Hepatocyte (in vitro differentiated cells): Measurements from ENCODE around the gene ACSS3. TPM values are rescaled to one million over a fixed set of nuclear protein-coding genes. Genes with fewer than 3 reads are reported as not detected.
A peak's percentile ranks its signal among the peaks of the same experiment; 100 is the strongest.

Experiments
- DNase-seq: peaks from one replicate; pipeline ENCODE4 v3.0.0-alpha.2; 2016; ENCODE audit warnings: low spot score
- H2AFZ ChIP-seq: fragments of 200-600 bp; sonication (generic); 2 replicates; pipeline ENCODE4 v1.6.0; 2016; ENCODE audit warnings: antibody characterized with exemption, mild to moderate bottlenecking
- H3K27ac ChIP-seq: fragments of 200-600 bp; sonication (generic); 2 replicates; pipeline ENCODE4 v1.5.1; 2016; ENCODE audit warnings: mild to moderate bottlenecking
- H3K27me3 ChIP-seq: fragments of 200-600 bp; sonication (generic); 2 replicates; pipeline ENCODE4 v1.6.1; 2016
- H3K36me3 ChIP-seq: fragments of 200-600 bp; sonication (generic); replicated peaks from 2 replicates; pipeline ENCODE4 v1.5.1; 2016; ENCODE audit warnings: low read depth; ENCODE audit not compliant: insufficient read depth
- H3K4me1 ChIP-seq: fragments of 200-600 bp; sonication (generic); 2 replicates; pipeline ENCODE4 v1.5.1; 2016; ENCODE audit warnings: mild to moderate bottlenecking, moderate library complexity; ENCODE audit not compliant: insufficient read depth
- H3K4me2 ChIP-seq: fragments of 200-600 bp; sonication (generic); 2 replicates; pipeline ENCODE4 v1.6.0; 2016
- H3K4me3 ChIP-seq: fragments of 200-600 bp; sonication (generic); 2 replicates; pipeline ENCODE4 v1.5.1; 2016; ENCODE audit warnings: mild to moderate bottlenecking
- H3K79me2 ChIP-seq: fragments of 200-600 bp; sonication (generic); 2 replicates; pipeline ENCODE4 v1.6.0; 2017; ENCODE audit warnings: mild to moderate bottlenecking
- H3K9me2 ChIP-seq: fragments of 200-600 bp; sonication (generic); replicated peaks from 2 replicates; pipeline ENCODE4 v1.6.0; 2017; ENCODE audit warnings: mild to moderate bottlenecking; ENCODE audit not compliant: insufficient read depth
- H3K9me3 ChIP-seq: fragments of 200-600 bp; sonication (generic); 2 replicates; pipeline ENCODE4 v1.5.1; 2016; ENCODE audit warnings: low read depth, mild to moderate bottlenecking
- H4K20me1 ChIP-seq: fragments of 200-600 bp; sonication (generic); 2 replicates; pipeline ENCODE4 v1.6.0; 2016; ENCODE audit warnings: mild to moderate bottlenecking; ENCODE audit not compliant: insufficient read depth, poor library complexity, severe bottlenecking
- CTCF ChIP-seq: fragments of 200-600 bp; sonication (generic); IDR thresholded peaks from 2 replicates; pipeline ENCODE4 v1.5.1; 2016; ENCODE audit warnings: antibody characterized with exemption, mild to moderate bottlenecking; ENCODE audit not compliant: poor library complexity
- EZH2 ChIP-seq: fragments of 200-600 bp; sonication (generic); IDR thresholded peaks from 2 replicates; pipeline ENCODE4 v1.6.1; 2016; ENCODE audit warnings: antibody characterized with exemption, mild to moderate bottlenecking, borderline replicate concordance
- EZH2phosphoT487 ChIP-seq: fragments of 200-600 bp; sonication (generic); IDR thresholded peaks from one replicate; pipeline ENCODE4 v1.6.1; 2018; ENCODE audit warnings: antibody characterized with exemption, mild to moderate bottlenecking, low read depth, moderate library complexity; ENCODE audit not compliant: unreplicated experiment, severe bottlenecking
- WGBS: methylation state at CpG from one replicate; pipeline ENCODE4 v1.1.6; 2016; ENCODE audit warnings: low lambda C conversion rate; ENCODE audit errors: missing lambda C conversion rate; 5-methylcytosine and 5-hydroxymethylcytosine counted together
- polyA plus RNA-seq: library from polyadenylated mRNA; unstranded; fragments of >200 nt; fragmentation: Nextera tagmentation; extraction: Ambion mirVana; gene quantifications from 2 replicates; pipeline ENCODE4 v1.2.1, GENCODE V29; 2016
- total RNA-seq: library from RNA; depleted of rRNA; stranded (reverse); fragments of >200 nt; gene quantifications from 2 replicates; pipeline ENCODE4 v1.2.3, GENCODE V29; 2014

Gene ACSS3
- total and polyA plus RNA-seq, 2 experiments from 2014 or later = 8.5 to 31.4 TPM

DNA sequence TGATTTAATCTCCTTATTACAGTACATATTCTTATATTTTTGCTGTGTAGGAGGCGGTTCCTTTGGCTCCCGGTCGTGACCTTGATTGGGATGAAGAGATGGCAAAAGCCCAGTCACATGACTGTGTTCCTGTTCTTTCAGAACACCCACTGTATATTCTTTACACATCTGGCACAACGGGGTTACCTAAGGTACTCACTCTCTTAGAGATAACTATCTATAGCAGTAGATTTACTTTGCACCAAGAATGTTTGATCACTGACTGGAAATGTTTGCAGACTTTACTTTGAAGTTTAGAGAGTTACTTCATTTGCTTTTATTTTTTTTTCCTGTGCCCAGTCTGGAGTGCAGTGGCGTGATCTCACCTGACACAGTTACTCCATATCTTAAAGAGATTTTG is 65.2 kb downstream of the ACSS3 start:
- WGBS = 37% methylated on average over 5 of the region's 5 CpGs
- no peaks in the 10 kb centered on the region for H3K79me2 ChIP-seq
- H3K9me2 ChIP-seq = no peaks in the 10 kb centered on the region
- DNase-seq = peak; percentile 40
- no peak overlapping the region for H3K4me3 ChIP-seq
- TF ChIP-seq EZH2 (no peak), EZH2phosphoT487 (no peak), CTCF (no peak)
- no peak overlapping the region for H3K4me2 ChIP-seq
- H3K27ac ChIP-seq = no peak overlapping the region
- no peaks in the 10 kb centered on the region for H3K36me3 ChIP-seq
- H4K20me1 ChIP-seq = no peaks in the 10 kb centered on the region
- no peaks in the 10 kb centered on the region for H3K4me1 ChIP-seq
- H3K27me3 ChIP-seq = no peaks in the 10 kb centered on the region
- no peaks in the 10 kb centered on the region for H3K9me3 ChIP-seq
- no peak overlapping the region for H2AFZ ChIP-seq

- H3K9me2 ChIP-seq = no peaks in the 10 kb centered on the region
- no peak overlapping the region for H3K4me2 ChIP-seq
- no peaks in the 10 kb centered on the region for H3K36me3 ChIP-seq
- no peak overlapping the region for H2AFZ ChIP-seq
- DNase-seq = no peak
- no peaks in the 10 kb centered on the region for H4K20me1 ChIP-seq
- TF ChIP-seq EZH2 (no peak), CTCF (no peak), EZH2phosphoT487 (no peak)
- no peak overlapping the region for H3K27ac ChIP-seq
- H3K4me1 ChIP-seq = no peaks in the 10 kb centered on the region
- no peaks in the 10 kb centered on the region for H3K27me3 ChIP-seq
- H3K9me3 ChIP-seq = no peaks in the 10 kb centered on the region
- 64% methylated on average over 3 of the region's 3 CpGs for WGBS
- no peaks in the 10 kb centered on the region for H3K79me2 ChIP-seq
- no peak overlapping the region for H3K4me3 ChIP-seq
Measured at GRCh38 chr12:81146228-81147225, 68.6 kb downstream of the ACSS3 start.

- no peaks in the 10 kb centered on the region for H3K9me2 ChIP-seq
- H2AFZ ChIP-seq = no peak overlapping the region
- H3K27ac ChIP-seq = no peak overlapping the region
- H3K36me3 ChIP-seq = no peaks in the 10 kb centered on the region
- H3K79me2 ChIP-seq = no peaks in the 10 kb centered on the region
- 78% methylated on average over 4 of the region's 4 CpGs for WGBS
- no peak for TF ChIP-seq CTCF
- no peak for TF ChIP-seq EZH2phosphoT487
- no peak for TF ChIP-seq EZH2
- no peaks in the 10 kb centered on the region for H3K27me3 ChIP-seq
- H3K4me2 ChIP-seq = no peak overlapping the region
- no peaks in the 10 kb centered on the region for H4K20me1 ChIP-seq
- H3K9me3 ChIP-seq = no peaks in the 10 kb centered on the region
- no peaks in the 10 kb centered on the region for H3K4me1 ChIP-seq
- DNase-seq = no peak
- no peak overlapping the region for H3K4me3 ChIP-seq
Measured at GRCh38 chr12:81147292-81147919, 69.5 kb downstream of the ACSS3 start.
